GM23248 (cell line): ENCODE data around the gene SGMS1. TPM values are rescaled to one million over a fixed set of nuclear protein-coding genes. Genes with fewer than 3 reads are reported as not detected.

Source experiments
- DNase-seq: peaks from one replicate; pipeline ENCODE4 v3.0.0-alpha.2; 2015
- H2AFZ ChIP-seq: fragments of 200-600 bp; sonication (generic); 2 replicates; pipeline ENCODE4 v1.6.1; 2016; ENCODE audit warnings: antibody characterized with exemption
- H3F3A ChIP-seq: fragments of 200-600 bp; sonication (generic); 2 replicates; pipeline ENCODE4 v1.6.1; 2016; ENCODE audit warnings: mild to moderate bottlenecking, antibody characterized with exemption, mixed run types; ENCODE audit not compliant: insufficient read depth
- H3K27ac ChIP-seq: fragments of 200-600 bp; sonication (generic); 2 replicates; pipeline ENCODE4 v1.5.1; 2016; ENCODE audit warnings: mild to moderate bottlenecking
- H3K27me3 ChIP-seq: fragments of 200-600 bp; sonication (generic); replicated peaks from 2 replicates; pipeline ENCODE4 v1.6.1; 2016; ENCODE audit warnings: mild to moderate bottlenecking; ENCODE audit not compliant: insufficient read depth
- H3K36me3 ChIP-seq: fragments of 200-600 bp; sonication (generic); 2 replicates; pipeline ENCODE4 v1.6.1; 2016; ENCODE audit warnings: low read depth, mild to moderate bottlenecking
- H3K4me1 ChIP-seq: fragments of 200-600 bp; sonication (generic); 2 replicates; pipeline ENCODE4 v1.6.1; 2016; ENCODE audit warnings: mild to moderate bottlenecking; ENCODE audit not compliant: insufficient read depth
- H3K4me2 ChIP-seq: fragments of 200-600 bp; sonication (generic); one replicate; pipeline ENCODE4 v1.6.1; 2016; ENCODE audit warnings: mild to moderate bottlenecking; ENCODE audit not compliant: unreplicated experiment
- H3K4me3 ChIP-seq: fragments of 200-600 bp; sonication (generic); 2 replicates; pipeline ENCODE4 v1.5.1; 2016; ENCODE audit warnings: mild to moderate bottlenecking
- H3K79me2 ChIP-seq: fragments of 200-600 bp; sonication (generic); 2 replicates; pipeline ENCODE4 v1.6.1; 2016; ENCODE audit warnings: mild to moderate bottlenecking; ENCODE audit not compliant: insufficient read depth
- H3K9ac ChIP-seq: fragments of 200-600 bp; sonication (generic); 2 replicates; pipeline ENCODE4 v1.6.1; 2016; ENCODE audit warnings: mild to moderate bottlenecking
- H3K9me2 ChIP-seq: fragments of 200-600 bp; sonication (generic); 2 replicates; pipeline ENCODE4 v1.6.1; 2016; ENCODE audit warnings: mixed run types, mild to moderate bottlenecking, moderate library complexity; ENCODE audit not compliant: insufficient read depth
- H3K9me3 ChIP-seq: fragments of 200-600 bp; sonication (generic); one replicate; pipeline ENCODE4 v1.6.1; 2017; ENCODE audit warnings: low read depth
- H4K20me1 ChIP-seq: fragments of 200-600 bp; sonication (generic); 2 replicates; pipeline ENCODE4 v1.6.0; 2016; ENCODE audit not compliant: insufficient read depth
- EZH2 ChIP-seq: fragments of 200-600 bp; sonication (generic); IDR thresholded peaks from 2 replicates; pipeline ENCODE4 v1.6.1; 2018; ENCODE audit warnings: antibody characterized with exemption, mild to moderate bottlenecking; ENCODE audit not compliant: insufficient read depth, poor library complexity, severe bottlenecking
- EZH2phosphoT487 ChIP-seq: fragments of 200-600 bp; sonication (generic); IDR thresholded peaks from 2 replicates; pipeline ENCODE4 v1.6.1; 2018; ENCODE audit warnings: antibody characterized with exemption, moderate library complexity, mild to moderate bottlenecking, low read depth; ENCODE audit not compliant: insufficient read depth
- WGBS, 2 experiments: methylation state at CpG; one replicate each; pipeline ENCODE4 v1.1.6; 2015 to 2017; ENCODE audit warnings: low lambda C conversion rate in 2 of 2, low coverage in 1 of 2; ENCODE audit errors: missing lambda C conversion rate in 2 of 2; 5-methylcytosine and 5-hydroxymethylcytosine counted together
- in situ Hi-C: fragments of 300-500 bp; cut with MboI; formaldehyde crosslinking; loops from 2 replicates; pipeline ENCODE4 v1.15.0; 2020
- polyA plus RNA-seq: library from polyadenylated mRNA; unstranded; fragments of >200 nt; fragmentation: Nextera tagmentation; extraction: Ambion mirVana; gene quantifications from 2 replicates; pipeline ENCODE4 v1.2.1, GENCODE V29; 2016
- total RNA-seq: library from RNA; depleted of rRNA; stranded (reverse); fragments of >200 nt; shearing (Covaris generic); gene quantifications from 2 replicates; pipeline ENCODE4 v1.2.3, GENCODE V29; 2014

SGMS1 gene
- total and polyA plus RNA-seq, 2 experiments from 2014 or later = 22.7 to 53.6 TPM

GRCh38 chr10:50545846-50546245 is 77.9 kb downstream of the SGMS1 start:
- Histone ChIP-seq H3K27ac (no peak overlapping the region), H3K4me3 (no peak overlapping the region), H3K9me3 (no peaks in the 10 kb centered on the region), H2AFZ (no peak overlapping the region), H3K27me3 (no peaks in the 10 kb centered on the region), H3F3A (no peaks in the 10 kb centered on the region), H3K4me2 (no peak overlapping the region), H3K9ac (no peak overlapping the region), H4K20me1 (no peaks in the 10 kb centered on the region), H3K36me3 (no peaks in the 10 kb centered on the region), H3K9me2 (no peaks in the 10 kb centered on the region), H3K4me1 (no peaks in the 10 kb centered on the region), H3K79me2 (peaks cover 31% of the 10 kb centered on the region)
- TF ChIP-seq EZH2phosphoT487 = no peak
- no peak for TF ChIP-seq EZH2
- 43 to 64% methylated on average over 1 of the region's 1 CpG for WGBS, 2 experiments
- DNase-seq = no peak
- in situ Hi-C loops = no loop called here

GRCh38 chr10:50544857-50545429 is 78.8 kb downstream of the SGMS1 start:
- Histone ChIP-seq H3K9me2 (no peaks in the 10 kb centered on the region), H3K9ac (no peak overlapping the region), H4K20me1 (no peaks in the 10 kb centered on the region), H3F3A (no peaks in the 10 kb centered on the region), H3K36me3 (no peaks in the 10 kb centered on the region), H3K4me1 (no peaks in the 10 kb centered on the region), H3K9me3 (no peaks in the 10 kb centered on the region), H3K79me2 (peaks cover 31% of the 10 kb centered on the region), H3K4me3 (no peak overlapping the region), H3K27me3 (no peaks in the 10 kb centered on the region), H2AFZ (no peak overlapping the region), H3K27ac (no peak overlapping the region), H3K4me2 (no peak overlapping the region)
- TF ChIP-seq EZH2 (no peak), EZH2phosphoT487 (no peak)
- in situ Hi-C loops = no loop called here
- WGBS, 2 experiments = 89 to 92% methylated on average over 6 of the region's 6 CpGs
- DNase-seq = no peak

- H3F3A ChIP-seq = no peaks in the 10 kb centered on the region
- no peaks in the 10 kb centered on the region for H3K9me2 ChIP-seq
- H3K4me2 ChIP-seq = no peak overlapping the region
- in situ Hi-C loops = no loop called here
- no peak overlapping the region for H3K9ac ChIP-seq
- H3K36me3 ChIP-seq = no peaks in the 10 kb centered on the region
- TF ChIP-seq EZH2 = no peak
- no peak for TF ChIP-seq EZH2phosphoT487
- H3K9me3 ChIP-seq = no peaks in the 10 kb centered on the region
- H3K79me2 ChIP-seq = peaks cover 28% of the 10 kb centered on the region
- no peak overlapping the region for H3K4me3 ChIP-seq
- H2AFZ ChIP-seq = no peak overlapping the region
- DNase-seq = no peak
- no peaks in the 10 kb centered on the region for H4K20me1 ChIP-seq
- no peak overlapping the region for H3K27ac ChIP-seq
- H3K4me1 ChIP-seq = no peaks in the 10 kb centered on the region
- 83 to 92% methylated on average over 3 of the region's 3 CpGs for WGBS, 2 experiments
- H3K27me3 ChIP-seq = no peaks in the 10 kb centered on the region
Observed at GRCh38 chr10:50544095-50544856, 79.5 kb downstream of the SGMS1 start.

GRCh38 chr10:50542871-50543270 is 80.9 kb downstream of the SGMS1 start:
- in situ Hi-C loops = no loop called here
- H2AFZ ChIP-seq = no peak overlapping the region
- H3F3A ChIP-seq = no peaks in the 10 kb centered on the region
- TF ChIP-seq EZH2phosphoT487 (no peak), EZH2 (no peak)
- H3K36me3 ChIP-seq = no peaks in the 10 kb centered on the region
- H3K9me3 ChIP-seq = no peaks in the 10 kb centered on the region
- no peaks in the 10 kb centered on the region for H4K20me1 ChIP-seq
- 0 out of 2 replicates have a peak, but pooled peaks cover 4% of the 10 kb centered on the region for H3K4me1 ChIP-seq
- no peak overlapping the region for H3K4me2 ChIP-seq
- no peak overlapping the region for H3K27ac ChIP-seq
- no peaks in the 10 kb centered on the region for H3K27me3 ChIP-seq
- H3K9ac ChIP-seq = no peak overlapping the region
- peaks cover 14% of the 10 kb centered on the region for H3K79me2 ChIP-seq
- H3K9me2 ChIP-seq = no peaks in the 10 kb centered on the region
- no peak for DNase-seq
- H3K4me3 ChIP-seq = no peak overlapping the region

GRCh38 chr10:50541921-50542320 is 81.8 kb downstream of the SGMS1 start:
- Histone ChIP-seq H3K9me2 (no peaks in the 10 kb centered on the region), H3K36me3 (no peaks in the 10 kb centered on the region), H3K79me2 (peaks cover 6% of the 10 kb centered on the region; the same call in 1 of the 2 replicates), H3K27ac (no peak overlapping the region), H3K4me2 (no peak overlapping the region), H3K9me3 (no peaks in the 10 kb centered on the region), H4K20me1 (no peaks in the 10 kb centered on the region), H3K9ac (no peak overlapping the region), H3K27me3 (no peaks in the 10 kb centered on the region), H3K4me3 (no peak overlapping the region), H3F3A (peaks cover 2% of the 10 kb centered on the region; the same call in 1 of the 2 replicates), H2AFZ (no peak overlapping the region), H3K4me1 (peaks cover 5% of the 10 kb centered on the region)
- TF ChIP-seq EZH2phosphoT487 (no peak), EZH2 (no peak)
- DNase-seq = no peak
- 53 to 69% methylated on average over 4 of the region's 4 CpGs for WGBS, 2 experiments
- in situ Hi-C loops = no loop called here
